HG02973 (cell line): ENCODE data around the gene ACP1.

Experiments used
- ATAC-seq: cut with Tn5 transposase; IDR thresholded peaks from one replicate; pipeline ENCODE4 v1.9.1; 2021; ENCODE audit warnings: moderate library complexity; ENCODE audit not compliant: unreplicated experiment

ACP1 gene

DNA sequence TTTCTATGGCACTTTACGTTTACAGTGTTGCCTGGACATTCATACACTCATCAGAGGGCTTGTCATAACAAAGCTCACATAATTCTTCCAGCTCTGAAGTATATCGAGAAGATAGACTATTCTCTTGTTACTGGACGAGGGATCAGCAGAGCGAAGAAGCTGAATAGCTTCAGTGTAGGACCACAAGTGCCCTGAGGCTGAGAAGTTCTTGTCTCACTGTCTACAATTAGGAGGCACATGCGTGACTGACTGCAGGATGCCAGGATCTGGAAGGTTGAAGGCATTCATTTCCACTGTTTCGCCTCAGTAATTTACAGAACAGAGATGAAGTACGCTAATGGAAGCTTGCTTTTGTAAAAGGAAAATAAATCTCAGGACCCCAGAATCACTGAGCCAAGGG, 10.5 kb upstream of the ACP1 start:
- ATAC-seq, result no peak

GRCh38 chr2:255195-255594, 9.6 kb upstream of the ACP1 start:
- no peak for ATAC-seq

GRCh38 chr2:256094-256493, 8.7 kb upstream of the ACP1 start:
- ATAC-seq, result no peak

- no peak for ATAC-seq
These were observed 7.3 kb upstream of the ACP1 start for GRCh38 chr2:257429-257828.

GRCh38 chr2:257842-258241, 6.9 kb upstream of the ACP1 start:
- no peak for ATAC-seq

DNA sequence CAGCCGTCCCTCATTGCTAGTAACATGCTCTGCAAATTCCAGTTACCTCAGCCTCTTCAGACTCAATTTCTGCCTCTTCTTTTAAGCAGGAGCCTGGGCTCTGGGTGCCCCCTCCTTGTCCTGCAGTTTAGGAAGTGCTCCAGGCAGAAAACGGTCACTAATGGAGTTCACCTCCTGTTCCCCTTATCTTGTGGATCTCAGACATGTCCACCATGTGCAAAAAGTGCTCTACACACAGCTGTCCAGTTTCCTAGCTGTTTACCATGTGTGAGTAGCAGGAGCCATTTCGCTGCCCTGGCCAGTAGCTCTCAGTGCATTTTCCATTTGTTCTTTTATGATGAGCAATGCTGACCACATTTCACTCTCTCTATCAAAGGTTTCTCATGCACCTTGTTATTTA, 5.8 kb upstream of the ACP1 start:
- ATAC-seq, result no peak

GRCh38 chr2:259789-260331, 4.9 kb upstream of the ACP1 start:
- no peak for ATAC-seq

DNA sequence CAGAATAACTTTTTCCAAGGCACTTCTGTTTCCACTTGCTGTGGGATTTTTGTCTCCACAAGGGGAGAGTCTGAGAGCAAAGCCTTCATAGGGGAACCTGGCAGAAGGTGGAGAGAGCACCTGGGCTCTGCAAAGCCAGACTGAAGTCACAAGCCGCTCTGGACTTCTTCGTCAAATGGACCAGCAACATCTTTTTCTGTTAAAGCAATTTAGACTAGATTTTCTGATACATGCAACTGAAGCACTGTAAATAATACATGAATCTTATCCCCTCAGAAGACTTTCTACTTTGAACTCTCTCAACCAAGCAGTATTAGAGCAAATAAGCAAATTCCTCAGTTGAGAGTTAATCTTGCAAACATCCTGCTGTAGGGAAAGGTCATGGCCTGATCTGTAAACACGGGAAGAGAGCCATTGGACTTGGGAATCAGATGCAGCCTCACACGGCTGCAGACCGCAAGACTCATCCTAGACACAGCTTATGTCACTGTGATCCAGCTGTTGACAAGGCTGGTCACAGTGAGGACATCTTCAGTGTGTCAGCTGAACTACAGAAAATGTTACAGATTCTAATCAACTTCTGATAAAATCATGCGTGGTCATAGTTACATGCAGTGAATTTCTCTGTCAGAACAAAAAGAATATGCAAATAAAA, 4.1 kb upstream of the ACP1 start:
- ATAC-seq, result no peak

- ATAC-seq, result no peak
These were observed 2.6 kb upstream of the ACP1 start for GRCh38 chr2:262117-262516.

DNA sequence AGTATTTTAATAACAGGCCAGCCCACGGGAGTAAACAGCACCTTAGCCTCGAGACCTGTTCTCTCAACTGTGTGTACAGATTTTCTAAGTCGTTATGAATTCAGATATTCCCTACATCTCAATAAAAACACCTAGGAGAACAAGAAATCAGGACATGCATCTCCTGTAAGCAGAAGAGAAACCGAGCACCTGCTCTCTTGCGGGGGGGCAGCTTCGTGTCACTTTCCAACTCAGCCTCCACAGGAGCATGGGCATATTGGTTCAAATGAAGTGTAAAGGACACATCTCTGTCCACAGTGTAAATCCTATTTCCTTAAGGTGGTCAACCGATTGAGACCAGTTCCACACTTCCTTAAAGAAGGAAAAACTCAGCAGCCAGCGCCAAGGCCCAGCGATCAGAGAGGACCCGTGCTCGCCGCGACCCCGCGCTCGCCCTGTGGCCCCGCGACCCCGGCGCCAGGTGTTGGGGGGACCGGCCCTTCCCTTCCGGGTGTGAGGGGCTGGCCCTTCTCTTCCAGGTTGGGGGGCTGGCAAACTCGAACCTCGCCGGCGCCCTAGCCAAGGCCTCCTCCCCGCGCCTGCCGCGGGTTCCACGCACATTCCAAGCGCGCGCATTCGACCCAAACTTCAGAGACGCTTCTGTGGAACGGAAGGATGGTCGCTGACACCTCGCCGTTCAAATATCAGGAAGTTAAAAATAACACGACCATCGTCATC, 1.6 kb upstream of the ACP1 start:
- no peak for ATAC-seq

GRCh38 chr2:263774-264492, 814 bp upstream of the ACP1 start, which contains the start of gene SH3YL1:
Gene SH3YL1 (minus strand): TSS chr2:264032. CDS start chr2:263984, 48 bp downstream.
- ATAC-seq, result peak; percentile 38

DNA sequence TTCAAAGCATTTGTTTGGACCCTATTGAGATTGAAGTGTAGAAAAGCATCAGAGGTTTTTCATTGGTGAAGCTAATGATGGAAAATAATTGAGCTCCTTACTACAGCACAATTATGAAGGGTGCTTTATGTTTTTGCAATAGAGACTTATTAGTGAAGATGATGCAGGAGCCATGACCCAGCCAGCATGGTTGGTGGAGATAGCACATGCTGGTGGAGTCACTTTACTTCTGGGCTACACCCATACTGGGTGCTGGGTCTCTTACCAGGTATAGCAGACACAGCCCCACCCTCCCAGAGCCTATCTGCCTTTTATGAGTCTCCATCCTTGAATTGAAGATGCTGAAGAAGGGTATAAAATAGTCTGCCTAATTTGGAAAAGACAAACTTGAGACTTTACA, 3.6 kb downstream of the ACP1 start:
- no peak for ATAC-seq

GRCh38 chr2:269356-270030, 4.7 kb downstream of the ACP1 start:
- no peak for ATAC-seq

DNA sequence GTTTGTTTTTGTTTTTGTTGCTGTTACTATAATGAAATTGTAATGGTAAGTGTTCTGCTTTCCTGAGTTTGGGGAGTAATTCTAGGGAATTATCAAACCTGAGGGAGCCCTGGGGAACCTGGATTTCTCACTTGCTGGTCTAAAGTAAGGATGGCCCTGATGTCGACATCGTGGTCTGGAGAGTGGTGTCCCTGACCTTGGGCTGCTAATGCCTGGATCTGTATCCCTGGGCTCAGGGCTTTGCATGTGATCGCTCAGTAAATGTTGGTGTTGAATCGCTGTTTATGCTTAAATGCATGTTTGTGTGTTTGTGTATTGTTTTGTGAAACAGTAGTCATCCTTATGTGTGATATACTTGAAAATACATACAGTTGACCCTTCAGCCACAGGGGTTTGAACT, 6.1 kb downstream of the ACP1 start:
- ATAC-seq, result no peak

DNA sequence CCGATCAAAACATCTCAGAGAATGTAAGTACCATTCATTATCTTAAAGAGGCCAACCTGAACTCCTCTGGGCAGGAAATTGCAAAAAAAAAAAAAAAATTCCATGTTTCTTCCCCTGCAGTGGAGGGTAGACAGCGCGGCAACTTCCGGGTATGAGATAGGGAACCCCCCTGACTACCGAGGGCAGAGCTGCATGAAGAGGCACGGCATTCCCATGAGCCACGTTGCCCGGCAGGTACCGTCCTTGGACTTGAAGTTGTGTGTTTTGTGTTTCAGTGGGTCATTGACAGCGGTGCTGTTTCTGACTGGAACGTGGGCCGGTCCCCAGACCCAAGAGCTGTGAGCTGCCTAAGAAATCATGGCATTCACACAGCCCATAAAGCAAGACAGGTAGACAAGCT, 7.2 kb downstream of the ACP1 start:
- no peak for ATAC-seq

DNA sequence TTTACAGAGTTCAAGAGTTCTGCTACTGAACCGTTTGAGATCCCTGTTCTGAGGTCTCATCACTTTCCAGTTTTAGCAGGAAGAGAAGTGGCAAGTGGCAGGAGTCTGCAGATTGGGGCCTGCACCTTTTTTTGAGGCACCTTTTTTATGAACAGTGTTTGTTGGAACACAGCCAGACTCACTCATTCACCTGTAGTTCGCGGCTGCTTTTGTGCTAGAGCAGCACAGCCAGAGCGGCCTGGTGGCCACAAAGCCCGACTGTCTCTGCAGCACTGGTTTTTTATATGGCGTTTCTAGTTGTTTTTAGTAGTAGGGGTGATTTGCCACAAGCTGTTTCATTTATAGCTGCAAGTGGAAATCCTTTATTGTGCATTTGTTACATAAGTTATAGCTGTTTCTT, 8.6 kb downstream of the ACP1 start:
- ATAC-seq, result no peak

GRCh38 chr2:274503-274902, 9.8 kb downstream of the ACP1 start:
- ATAC-seq, result no peak

DNA sequence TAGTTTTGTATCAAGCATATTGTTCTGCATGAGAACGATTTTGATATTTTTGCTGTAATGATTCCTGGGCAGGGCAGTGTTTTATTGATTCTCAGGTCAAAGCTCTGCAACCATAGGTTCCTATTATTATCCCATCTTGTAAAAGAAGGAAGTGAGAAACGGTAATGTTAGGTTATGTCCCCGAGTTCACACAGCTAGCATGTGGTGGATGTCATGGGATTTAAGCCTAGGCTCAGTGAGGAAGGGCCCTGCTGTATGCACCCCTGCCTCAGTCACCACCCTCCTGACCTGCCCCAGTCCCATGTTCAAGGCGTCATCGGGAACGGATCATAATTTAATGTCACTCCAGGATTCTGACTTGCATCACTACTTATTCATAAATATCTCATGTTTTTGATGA, 10.7 kb downstream of the ACP1 start:
- peak; percentile 97 for ATAC-seq

DNA sequence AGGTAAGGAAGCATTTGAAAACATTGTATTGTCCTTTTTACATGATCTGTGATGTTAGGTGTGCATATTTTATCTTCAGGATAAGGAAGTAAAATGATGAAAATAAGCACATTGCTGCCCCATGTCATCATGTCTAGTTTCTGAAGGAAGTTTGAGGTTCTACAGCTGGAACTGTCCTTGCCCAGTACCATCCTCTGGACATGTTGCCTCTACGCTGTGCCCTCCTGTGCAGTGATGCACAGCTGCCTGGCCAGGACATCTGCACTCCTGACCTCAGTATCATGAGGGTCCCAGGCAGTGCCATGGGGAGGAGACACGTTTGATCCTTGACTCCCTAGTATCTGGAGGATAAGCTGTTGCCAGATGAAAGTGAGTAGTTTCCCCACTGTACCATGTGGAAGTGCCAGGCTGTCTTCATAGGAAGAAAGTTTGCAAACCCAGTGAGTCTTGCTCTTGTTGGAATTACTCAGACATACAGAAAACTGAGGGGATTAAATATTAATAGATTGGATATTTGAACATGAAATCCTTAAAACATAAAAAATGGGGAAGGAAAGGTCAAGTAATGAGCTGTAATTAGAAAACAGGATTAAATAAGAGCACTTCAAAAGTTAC, 13.7 kb downstream of the ACP1 start:
- no peak for ATAC-seq

GRCh38 chr2:278927-279320, 14.2 kb downstream of the ACP1 start:
- no peak for ATAC-seq

DNA sequence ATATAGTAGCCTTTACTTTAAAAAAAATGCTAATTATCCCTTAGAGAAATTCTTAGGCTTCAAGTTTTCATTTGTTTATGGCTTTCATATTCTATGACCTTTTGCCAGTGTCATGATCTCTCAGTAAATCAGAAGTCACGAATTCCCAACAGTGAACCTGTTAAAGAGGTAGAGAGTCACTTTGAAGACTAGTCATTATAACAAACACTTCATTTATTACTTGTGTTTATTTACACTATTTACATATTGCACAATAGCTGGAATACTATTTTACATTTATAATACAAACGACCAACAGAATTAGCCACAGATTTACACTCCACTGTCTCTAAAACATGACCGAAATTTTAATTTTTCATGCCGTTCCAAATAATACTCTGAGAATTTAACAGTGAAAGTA, 14.6 kb downstream of the ACP1 start:
- no peak for ATAC-seq
